HG02943 (cell line): ENCODE measurements around the gene CCDC33.

Source experiments
- ATAC-seq: cut with Tn5 transposase; IDR thresholded peaks from one replicate; pipeline ENCODE4 v1.9.1; 2021; ENCODE audit warnings: mild to moderate bottlenecking, low read depth, moderate library complexity; ENCODE audit not compliant: unreplicated experiment

The CCDC33 gene

GRCh38 chr15:74208496-74208895 lies 27.6 kb upstream of the CCDC33 start:
- ATAC-seq: no peak

- no peak for ATAC-seq
Measured at GRCh38 chr15:74208901-74209559, 27.1 kb upstream of the CCDC33 start.

GRCh38 chr15:74209560-74209958 lies 26.6 kb upstream of the CCDC33 start:
- no peak for ATAC-seq

- no peak for ATAC-seq
Measured at GRCh38 chr15:74209997-74210671, 26.0 kb upstream of the CCDC33 start.

GRCh38 chr15:74210729-74211128 lies 25.4 kb upstream of the CCDC33 start:
- ATAC-seq: no peak

- ATAC-seq: no peak
Measured at GRCh38 chr15:74211656-74212055, 24.5 kb upstream of the CCDC33 start.

GRCh38 chr15:74212494-74212893 lies 23.6 kb upstream of the CCDC33 start:
- ATAC-seq: no peak

- ATAC-seq: no peak
Measured at GRCh38 chr15:74213858-74214284, 22.3 kb upstream of the CCDC33 start.

GRCh38 chr15:74214324-74215021 lies 21.7 kb upstream of the CCDC33 start:
- ATAC-seq: no peak

- no peak for ATAC-seq
Measured at GRCh38 chr15:74215958-74216357, 20.2 kb upstream of the CCDC33 start.

GRCh38 chr15:74216949-74217348 lies 19.2 kb upstream of the CCDC33 start:
- no peak for ATAC-seq

- no peak for ATAC-seq
Measured at GRCh38 chr15:74217907-74218885, 17.9 kb upstream of the CCDC33 start.

- ATAC-seq: no peak
Measured at GRCh38 chr15:74220475-74221248, 15.5 kb upstream of the CCDC33 start.

GRCh38 chr15:74221399-74222239 lies 14.5 kb upstream of the CCDC33 start:
- ATAC-seq: no peak

GRCh38 chr15:74222240-74223119 lies 13.6 kb upstream of the CCDC33 start:
- ATAC-seq: no peak

GRCh38 chr15:74225928-74226327 lies 10.2 kb upstream of the CCDC33 start:
- no peak for ATAC-seq

GRCh38 chr15:74226761-74227540 lies 9.2 kb upstream of the CCDC33 start:
- ATAC-seq: no peak
